Non-pigmented ciliary epithelial cell (primary cell): ENCODE results near the gene RBM43.
"Not testable (repeated sequence)": the region's sequence is repeated elsewhere in the genome, so short reads cannot be mapped to it uniquely, and the experiment has no call there.

ENCODE experiments used
- DNase-seq: peaks from one replicate; pipeline ENCODE4 v3.0.0-alpha.2; 2010; ENCODE audit warnings: low read depth

Gene RBM43

GRCh38 chr2:151268085-151268484 is 6.4 kb upstream of the RBM43 start:
- DNase-seq = no peak

GRCh38 chr2:151267537-151267936 is 5.9 kb upstream of the RBM43 start:
- DNase-seq = no peak

- no peak for DNase-seq
Measured at GRCh38 chr2:151265991-151266390, 4.3 kb upstream of the RBM43 start.

- DNase-seq = no peak
Measured at GRCh38 chr2:151264157-151264825, 2.6 kb upstream of the RBM43 start.

GRCh38 chr2:151262629-151263028 is 966 bp upstream of the RBM43 start:
- no peak for DNase-seq

GRCh38 chr2:151261977-151262291 is 271 bp upstream of the RBM43 start:
- no peak for DNase-seq

- no peak for DNase-seq
Measured at GRCh38 chr2:151260573-151261230, 961 bp downstream of the RBM43 start.

- peak; percentile 80 for DNase-seq
Measured at GRCh38 chr2:151258121-151258520, 3.5 kb downstream of the RBM43 start.

- DNase-seq = no peak
Measured at GRCh38 chr2:151252646-151253045, 9.0 kb downstream of the RBM43 start.

GRCh38 chr2:151251012-151251411 is 10.7 kb downstream of the RBM43 start:
- peak; percentile 78 for DNase-seq

- DNase-seq = no peak
Measured at GRCh38 chr2:151247432-151247831, 14.2 kb downstream of the RBM43 start.

- no peak for DNase-seq
Measured at GRCh38 chr2:151246152-151246551, 15.5 kb downstream of the RBM43 start.

- no peak for DNase-seq
Measured at GRCh38 chr2:151243468-151243867, 18.2 kb downstream of the RBM43 start.

GRCh38 chr2:151241224-151241623 is 20.4 kb downstream of the RBM43 start:
- DNase-seq = no peak

GRCh38 chr2:151240433-151240832 is 21.2 kb downstream of the RBM43 start:
- DNase-seq = no peak

GRCh38 chr2:151239624-151240023 is 22.0 kb downstream of the RBM43 start:
- no peak for DNase-seq

- peak; percentile 49 for DNase-seq
Measured at GRCh38 chr2:151238527-151239487, 22.9 kb downstream of the RBM43 start.

GRCh38 chr2:151237422-151238025 is 24.1 kb downstream of the RBM43 start:
- no peak for DNase-seq

GRCh38 chr2:151233760-151234159 is 27.9 kb downstream of the RBM43 start:
- not testable (repeated sequence) for DNase-seq

- not testable (repeated sequence) for DNase-seq
Measured at GRCh38 chr2:151233288-151233687, 28.4 kb downstream of the RBM43 start.

GRCh38 chr2:151230627-151231140 is 31.0 kb downstream of the RBM43 start:
- DNase-seq = no peak

GRCh38 chr2:151228847-151229512 is 32.7 kb downstream of the RBM43 start:
- no peak for DNase-seq
